ENCODE measurements around the gene FNDC10. TPM values are rescaled to one million over a fixed set of nuclear protein-coding genes. Genes with fewer than 3 reads are reported as not detected.

Gene FNDC10
- total and polyA plus RNA-seq, 9 of the 15 experiments (the other 6 are each of a cell fraction or from before 2014, with no cell fraction given), result 0.08 to 6.3 (median 1.6) TPM

GRCh38 chr1:1564268-1564667 is 35.7 kb downstream of the FNDC10 start (continued):
- no peak for TF ChIP-seq VEZF1 (CRISPR knock-in tag; IDR thresholded peaks at IDR 0.05)

DNA sequence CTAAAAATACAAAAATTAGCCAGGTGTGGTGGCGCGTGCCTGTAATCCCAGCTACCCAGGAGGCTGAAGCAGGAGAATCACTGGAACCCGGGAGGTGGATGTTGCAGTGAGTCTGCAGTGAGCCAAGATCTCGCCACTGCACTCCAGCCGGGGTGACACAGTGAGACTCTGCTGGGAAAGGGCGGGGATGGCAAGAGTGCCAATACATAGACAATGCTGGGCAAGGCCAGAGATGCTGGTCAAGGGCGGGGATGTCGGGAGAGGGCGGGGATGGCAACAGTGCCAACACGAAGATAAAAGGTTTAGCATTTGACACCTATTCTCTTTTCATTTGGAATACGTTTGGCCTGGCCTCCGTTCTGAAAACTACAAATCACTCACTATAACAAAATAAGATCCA is 36.2 kb downstream of the FNDC10 start:
- ATAC-seq (no peak), FAIRE-seq (no peak), DNase-seq (ENCODE audit: extremely low read depth in 1 of 4, low spot score in 3 of 4) (no peak)
- ChIA-PET CTCF (ENCODE audit: low intra/inter-chr PET ratio) (interaction anchor here (0.5 kb wide), 1 partner anchor 95 kb away, joined by 3 read pairs; the partner anchor contains the start of gene CDK11B), POLR2A (interaction anchor here (0.9 to 1.7 kb wide), 4 partner anchors 8 to 19 kb away, joined by 3 to 4 read pairs (median 4); no protein-coding TSS in a partner anchor)
- Histone ChIP-seq H3K36me3 (ENCODE audit: control insufficient read depth, insufficient read depth, low read length) (peaks cover 94% of the 10 kb centered on the region), H3K4me1 (replicated peaks in 1 of 2; ENCODE audit: control insufficient read depth in 2 of 2, insufficient read depth in 2 of 2, low read length in 2 of 2) (peaks cover 3 to 23% of the 10 kb centered on the region in 2 experiments; a peak in 3 of 5 replicates), H3K27me3 (ENCODE audit: control insufficient read depth in 2 of 2, insufficient read depth in 2 of 2, low read length in 2 of 2) (no peaks in the 10 kb centered on the region), H4K20me1 (replicated peaks; ENCODE audit: control insufficient read depth, insufficient read depth, low read length) (peaks cover 17% of the 10 kb centered on the region), H3K4me2 (ENCODE audit: insufficient read depth, low read length) (no peak overlapping the region), H2AFZ (ENCODE audit: low read depth, low read length) (no peak overlapping the region), H3K4me3 (no peak overlapping the region), H3K27ac (ENCODE audit: extremely low read depth, low read depth, low read length) (no peak overlapping the region), H3K9me3 (replicated peaks; ENCODE audit: control insufficient read depth, insufficient read depth, low read depth, low read length) (peaks cover 4% of the 10 kb centered on the region; the same call in 1 of the 2 replicates), H3K79me2 (ENCODE audit: control insufficient read depth, insufficient read depth, low read length) (peaks cover 72% of the 10 kb centered on the region), H3K9ac (ENCODE audit: insufficient read depth in 1 of 2, low read depth in 2 of 2, low read length in 2 of 2) (no peak overlapping the region), H3K9me1 (ENCODE audit: control insufficient read depth, insufficient read depth, low read length) (no peaks in the 10 kb centered on the region)
- intact Hi-C loops (cut with micrococcal nuclease), result no loop called here
- BruUV-seq (replicated peaks), result no TSS peak
- 94% methylated on average over 12 of the region's 12 CpGs for WGBS (ENCODE audit: insufficient coverage, low coverage, missing lambda C conversion rate)
- in situ Hi-C loops (cut with MboI), result no loop called here
- TF ChIP-seq PML (IDR thresholded peaks at IDR 0.05; ENCODE audit: low read length) (0 out of 2 replicates have a peak, but pooled peaks have one; percentile 13), POLR2G (IDR thresholded peaks at IDR 0.05; ENCODE audit: low read depth, low read length) (0 out of 2 replicates have a peak, but pooled peaks have one; percentile 6), SP1 (CRISPR knock-in tag; IDR thresholded peaks at IDR 0.05) (no peak)

Data from K562 (cell line).